CD4-positive, alpha-beta T cell treated with Interleukin-15 for 4 hours (primary cell): ENCODE measurements around the gene BMP4.

ENCODE experiments used
- DNase-seq: peaks from one replicate; pipeline ENCODE4 v3.0.0-alpha.2; 2020; ENCODE audit warnings: low spot score

Gene BMP4

GRCh38 chr14:53946071-53946403 is 10.6 kb downstream of the BMP4 start:
- DNase-seq, result no peak

- DNase-seq, result no peak
These were observed 12.9 kb downstream of the BMP4 start for GRCh38 chr14:53943751-53944083.

GRCh38 chr14:53942970-53943750 is 13.5 kb downstream of the BMP4 start:
- DNase-seq, result no peak

GRCh38 chr14:53938136-53938837 is 18.3 kb downstream of the BMP4 start:
- no peak for DNase-seq

- DNase-seq, result no peak
These were observed 21.7 kb downstream of the BMP4 start for GRCh38 chr14:53934778-53935414.

GRCh38 chr14:53932966-53933365 is 23.7 kb downstream of the BMP4 start:
- no peak for DNase-seq

GRCh38 chr14:53929871-53930715 is 26.5 kb downstream of the BMP4 start:
- no peak for DNase-seq

GRCh38 chr14:53927171-53927570 is 29.5 kb downstream of the BMP4 start:
- no peak for DNase-seq

- DNase-seq, result no peak
These were observed 31.3 kb downstream of the BMP4 start for GRCh38 chr14:53925201-53925766.

GRCh38 chr14:53924753-53925152 is 31.9 kb downstream of the BMP4 start:
- no peak for DNase-seq

- DNase-seq, result no peak
These were observed 35.6 kb downstream of the BMP4 start for GRCh38 chr14:53921027-53921426.

GRCh38 chr14:53916239-53916638 is 40.4 kb downstream of the BMP4 start:
- no peak for DNase-seq

GRCh38 chr14:53915364-53916014 is 41.1 kb downstream of the BMP4 start:
- no peak for DNase-seq

GRCh38 chr14:53912021-53912420 is 44.6 kb downstream of the BMP4 start:
- no peak for DNase-seq

- DNase-seq, result no peak
These were observed 48.2 kb downstream of the BMP4 start for GRCh38 chr14:53908416-53908815.

- DNase-seq, result no peak
These were observed 54.3 kb downstream of the BMP4 start for GRCh38 chr14:53902307-53902706.

- DNase-seq, result no peak
These were observed 56.1 kb downstream of the BMP4 start for GRCh38 chr14:53900499-53900898.
